HG02678 (cell line): ENCODE results near the gene CCDC57.

Source experiments
- ATAC-seq: cut with Tn5 transposase; IDR thresholded peaks from one replicate; pipeline ENCODE4 v1.9.1; 2021; ENCODE audit warnings: mild to moderate bottlenecking, moderate library complexity; ENCODE audit not compliant: unreplicated experiment

The CCDC57 gene

DNA sequence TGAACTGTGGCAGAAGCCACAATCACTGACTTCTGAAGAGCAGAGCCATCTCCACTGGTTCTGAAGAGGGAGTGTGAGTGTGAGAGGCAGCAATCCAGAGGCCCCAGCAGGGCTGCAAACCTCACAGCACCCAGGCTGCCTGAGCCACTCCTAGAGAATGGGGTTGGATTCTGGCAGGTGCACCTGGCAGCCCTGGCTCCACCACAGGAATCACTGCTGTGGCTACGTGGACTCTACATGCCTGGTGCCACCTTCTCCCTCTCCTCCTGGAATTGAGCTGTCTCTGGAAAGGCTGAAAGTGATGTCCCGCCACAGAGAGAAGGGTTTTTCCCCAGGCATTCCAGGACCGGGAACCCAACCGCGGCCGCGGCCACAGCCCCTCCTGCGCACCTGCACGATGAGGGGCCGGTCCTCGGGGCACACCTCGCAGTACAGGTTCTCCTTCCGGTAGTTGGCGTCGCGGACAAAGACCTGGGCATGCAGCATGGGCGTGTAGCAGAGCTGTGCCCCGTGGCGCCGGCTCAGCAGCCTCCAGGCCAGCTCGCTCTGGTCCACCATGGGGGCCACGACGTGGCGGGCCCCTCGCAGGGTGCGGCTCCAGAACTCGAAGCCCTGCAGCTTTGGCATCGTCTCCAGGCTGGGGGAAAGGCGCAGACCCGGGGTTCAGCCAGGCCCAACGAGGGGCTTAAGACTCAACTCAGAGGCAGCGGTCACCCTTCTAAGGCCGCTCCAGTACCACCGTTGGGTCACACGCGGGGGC is 148.0 kb downstream of the CCDC57 start:
- ATAC-seq, result no peak

DNA sequence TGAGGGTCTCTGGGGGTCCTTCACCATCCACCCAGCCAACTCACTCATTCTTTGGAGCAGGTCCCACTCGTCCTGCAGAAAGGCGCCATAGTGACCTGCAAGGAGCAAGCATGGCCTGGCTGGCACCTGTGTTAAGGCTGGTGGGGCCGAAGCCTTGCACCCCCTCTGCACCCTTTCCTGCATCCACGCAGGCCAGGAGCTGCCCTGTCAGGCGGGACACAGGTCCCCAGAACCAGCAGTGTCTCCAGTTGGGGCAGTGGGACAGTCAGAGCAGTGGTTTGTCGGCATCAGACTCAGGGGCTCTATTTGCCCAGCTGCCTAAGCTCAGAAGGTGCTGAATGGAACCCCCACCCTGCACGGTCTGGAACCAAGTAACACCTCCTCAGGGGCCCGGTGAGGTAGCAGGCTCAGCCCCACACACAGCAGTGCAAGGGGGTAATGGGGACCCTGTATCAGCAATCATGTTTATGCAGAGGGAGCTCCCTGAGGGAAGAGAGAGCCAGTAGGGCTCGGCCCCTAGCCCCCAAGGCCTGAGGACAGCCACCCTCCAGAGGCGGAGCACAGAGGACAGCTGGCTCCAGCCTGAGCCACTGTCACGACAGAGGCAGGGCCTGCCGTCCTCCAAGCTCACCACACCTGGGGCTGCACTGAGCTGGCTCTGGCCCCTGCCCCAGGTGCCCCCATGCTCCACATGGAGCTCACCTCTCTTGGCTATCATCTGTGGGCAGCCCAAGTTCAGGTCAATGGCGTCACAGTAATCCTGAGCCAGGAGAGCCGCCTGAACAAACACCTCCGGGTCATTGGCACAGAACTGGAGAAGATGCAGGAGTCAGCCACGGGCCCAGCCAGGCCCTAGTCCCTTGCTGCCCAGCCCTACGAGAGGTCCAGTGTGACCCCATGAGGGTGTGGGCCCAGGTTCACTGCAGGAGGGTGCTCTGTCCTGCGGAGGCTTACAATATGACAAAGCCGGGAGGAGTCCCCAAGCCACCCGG is 148.9 kb downstream of the CCDC57 start:
- ATAC-seq, result no peak

DNA sequence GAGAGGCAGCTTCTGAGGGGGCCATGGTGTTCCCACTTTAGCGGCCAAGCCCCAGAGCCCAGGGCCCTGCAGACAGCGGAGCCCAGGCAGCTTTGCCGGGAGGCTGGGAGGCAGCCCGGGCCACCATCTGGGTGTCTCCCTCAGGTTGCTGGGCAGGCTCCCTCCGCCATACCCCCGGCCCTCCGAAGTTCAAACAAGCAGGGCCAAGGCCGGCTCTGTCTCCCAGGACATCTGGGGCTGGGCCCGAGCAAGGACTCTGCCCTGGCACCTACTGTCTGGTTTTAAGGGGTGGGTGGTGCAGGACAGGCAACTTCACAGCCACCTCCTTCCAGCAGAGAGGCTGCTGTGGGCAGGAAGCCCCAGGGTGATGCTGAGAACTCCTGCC is 149.7 kb downstream of the CCDC57 start:
- ATAC-seq, result no peak

DNA sequence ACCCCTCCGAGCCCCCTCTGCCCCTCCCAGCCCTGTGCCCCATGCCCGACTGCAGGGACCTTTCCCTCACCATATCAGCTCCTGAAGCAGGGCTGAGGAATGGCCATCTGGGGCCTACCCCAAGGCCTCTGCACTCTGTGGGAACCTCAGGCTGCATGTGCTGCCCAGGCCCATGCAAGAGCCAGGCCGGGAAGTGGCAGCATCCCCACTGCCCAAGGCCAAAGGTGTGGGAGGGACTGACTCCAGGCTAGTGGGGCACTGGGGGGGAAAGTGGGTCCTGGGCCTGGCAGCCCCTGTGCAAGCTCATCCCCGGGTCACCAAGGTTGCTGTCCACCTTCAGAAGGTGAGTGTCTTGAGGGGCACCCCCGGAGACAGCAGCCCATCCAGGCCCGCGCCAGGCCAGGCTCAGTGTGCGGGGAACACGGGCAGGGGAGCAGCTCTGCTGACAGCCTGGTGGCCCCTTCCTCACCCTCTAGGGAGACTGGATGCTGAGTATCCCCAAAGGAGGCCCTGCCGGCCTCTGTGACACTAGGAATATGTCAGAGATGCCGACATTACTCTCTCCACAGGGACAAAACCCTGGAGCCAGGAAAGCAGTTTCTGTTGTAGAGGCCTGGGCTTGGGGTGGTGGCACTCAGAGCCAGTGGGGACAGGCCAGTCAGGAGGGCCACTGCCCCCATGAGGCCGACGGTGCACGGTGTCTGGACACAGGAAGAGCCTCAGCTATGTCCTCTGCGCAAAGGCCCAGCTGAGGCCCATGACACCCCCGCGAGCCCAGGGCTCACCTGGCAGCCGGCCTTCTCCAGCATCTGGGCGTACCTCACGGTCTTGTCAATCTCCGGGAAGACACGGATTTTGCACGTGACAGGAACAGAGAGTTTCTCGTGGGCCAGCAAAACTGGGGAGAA is 150.3 kb downstream of the CCDC57 start:
- no peak for ATAC-seq

DNA sequence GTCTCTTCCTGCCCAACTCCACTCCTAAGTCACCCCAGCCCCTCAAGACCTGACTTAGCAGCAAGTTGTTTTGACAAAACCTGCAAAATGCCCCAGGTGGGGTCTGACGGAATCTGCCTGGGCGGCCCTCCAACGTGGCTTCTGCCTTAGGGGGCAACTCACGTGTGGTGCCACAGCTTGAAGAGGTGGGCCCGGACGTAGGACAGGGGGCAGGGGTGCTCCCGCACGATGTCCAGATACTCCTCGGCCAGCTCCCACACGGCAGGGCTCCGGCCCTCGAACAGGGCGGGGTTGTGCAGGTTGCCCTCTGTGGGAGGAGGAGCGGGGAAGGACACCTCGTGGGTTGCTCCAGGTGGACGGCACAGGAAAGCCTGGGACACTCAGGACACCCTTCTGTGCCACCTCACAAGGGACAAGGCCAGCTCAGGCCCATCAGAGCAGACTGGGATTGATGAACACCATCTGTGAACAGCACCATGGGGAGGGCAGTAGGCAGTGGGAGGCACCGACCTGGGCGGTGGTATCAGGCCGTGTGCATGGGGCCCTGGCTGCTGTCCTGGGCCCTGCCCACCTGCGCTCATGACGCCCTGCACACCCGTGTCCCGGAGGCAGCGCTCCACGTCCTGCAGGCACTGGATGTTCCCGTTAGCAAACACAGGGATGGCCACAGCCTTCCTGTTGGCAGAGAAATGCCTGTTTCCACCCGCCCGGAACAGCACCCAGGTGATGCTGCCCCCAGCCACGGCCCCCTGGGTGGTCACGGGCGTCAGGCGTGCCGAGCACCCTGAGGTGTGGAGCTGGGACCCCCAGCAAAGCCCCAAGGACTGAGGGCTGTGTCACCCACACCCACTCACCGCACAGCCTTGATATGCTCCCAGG is 151.4 kb downstream of the CCDC57 start:
- no peak for ATAC-seq

DNA sequence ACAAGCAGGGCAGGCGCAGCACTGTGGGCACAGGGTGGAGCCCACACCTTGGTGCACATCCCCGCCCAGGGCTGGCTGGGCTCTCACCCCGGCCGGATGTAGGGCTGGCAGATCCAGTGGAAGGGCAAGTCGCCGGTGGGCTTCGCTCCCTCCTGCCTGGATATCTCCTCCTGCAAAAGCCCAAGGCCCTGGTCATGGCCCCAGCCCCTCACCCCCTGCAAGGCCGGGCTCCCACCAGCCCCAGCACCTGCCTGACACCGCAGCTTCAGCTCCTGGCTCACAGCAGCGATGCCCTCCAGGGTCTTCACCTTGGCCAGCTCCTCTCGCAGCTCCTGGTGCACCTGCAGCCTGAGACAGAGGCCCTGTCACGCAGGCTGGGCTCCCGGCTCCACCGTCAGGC is 152.0 kb downstream of the CCDC57 start:
- no peak for ATAC-seq

DNA sequence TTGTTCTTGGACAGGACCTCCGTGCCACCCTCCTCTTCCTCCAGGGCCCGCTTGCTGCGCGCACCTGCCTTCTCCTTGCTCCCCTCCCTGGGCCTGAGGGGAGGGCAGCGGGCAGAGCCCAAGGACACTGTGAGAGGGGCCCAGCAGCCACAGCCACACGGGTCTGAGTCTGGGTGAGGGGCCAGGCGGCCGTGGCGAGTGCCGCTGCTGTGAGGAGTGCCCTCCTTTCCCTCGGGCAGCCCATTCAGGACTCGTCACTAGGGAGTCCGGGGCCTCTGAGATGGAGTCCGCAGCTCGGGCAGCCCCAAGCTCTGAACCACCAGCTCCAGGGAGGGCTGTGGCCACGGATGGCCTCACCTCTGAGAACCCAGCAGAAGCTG is 152.7 kb downstream of the CCDC57 start:
- ATAC-seq, result no peak

DNA sequence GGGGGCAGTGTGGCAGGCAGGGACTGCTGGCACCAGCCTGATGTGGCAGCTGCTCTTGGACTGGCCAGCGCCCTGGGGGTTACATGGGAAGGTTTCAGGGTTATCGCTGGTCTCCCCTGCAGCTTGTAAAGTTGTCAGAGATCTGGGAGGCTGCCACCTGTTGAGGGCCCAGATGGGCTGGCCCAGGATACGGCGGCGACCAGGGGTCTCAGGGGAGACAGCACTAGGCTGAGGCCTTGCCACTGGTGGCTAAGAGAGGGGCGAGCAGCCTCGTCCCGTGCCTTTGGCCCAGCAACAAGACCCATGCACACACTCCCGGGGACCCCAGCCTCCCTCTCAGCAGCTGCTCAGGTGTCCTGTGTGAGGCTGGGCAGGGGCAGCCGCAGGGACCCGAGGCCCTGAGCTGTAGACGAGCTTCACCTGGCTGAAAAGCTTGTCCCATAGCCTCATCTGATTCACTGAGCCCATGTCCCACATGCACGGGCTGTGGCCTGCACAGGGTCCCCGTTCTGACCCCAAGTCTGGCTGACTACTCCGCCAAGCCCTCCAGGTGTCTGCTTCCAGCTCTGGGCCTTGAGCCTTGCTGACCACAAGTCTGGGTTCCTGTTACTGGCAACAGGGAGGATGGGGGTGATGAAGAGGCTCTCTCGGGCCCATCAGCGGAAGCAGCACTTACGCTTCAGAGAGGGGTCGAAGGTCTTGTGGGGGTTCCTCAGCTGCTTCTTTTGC is 153.2 kb downstream of the CCDC57 start:
- ATAC-seq, result no peak

DNA sequence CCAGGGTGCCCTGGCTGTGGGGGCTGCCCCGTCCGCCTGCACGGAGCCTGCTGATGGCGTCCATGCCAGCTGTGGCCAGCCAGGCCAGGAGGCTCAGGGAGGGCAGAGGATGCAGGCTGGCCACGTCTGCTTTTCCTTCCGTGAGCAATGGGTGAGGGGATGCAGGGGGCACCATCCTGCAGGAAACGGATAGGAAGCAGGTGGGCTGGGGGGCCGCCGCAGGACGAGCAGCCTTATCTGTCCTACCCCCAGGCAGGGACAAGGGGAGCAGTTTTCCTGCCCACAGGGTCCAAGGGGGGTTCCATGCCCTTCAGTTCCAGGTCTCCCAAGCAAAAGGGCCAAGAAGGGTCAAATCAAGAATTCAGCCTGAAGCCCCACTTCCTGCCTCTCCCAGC is 153.8 kb downstream of the CCDC57 start:
- ATAC-seq, result no peak

DNA sequence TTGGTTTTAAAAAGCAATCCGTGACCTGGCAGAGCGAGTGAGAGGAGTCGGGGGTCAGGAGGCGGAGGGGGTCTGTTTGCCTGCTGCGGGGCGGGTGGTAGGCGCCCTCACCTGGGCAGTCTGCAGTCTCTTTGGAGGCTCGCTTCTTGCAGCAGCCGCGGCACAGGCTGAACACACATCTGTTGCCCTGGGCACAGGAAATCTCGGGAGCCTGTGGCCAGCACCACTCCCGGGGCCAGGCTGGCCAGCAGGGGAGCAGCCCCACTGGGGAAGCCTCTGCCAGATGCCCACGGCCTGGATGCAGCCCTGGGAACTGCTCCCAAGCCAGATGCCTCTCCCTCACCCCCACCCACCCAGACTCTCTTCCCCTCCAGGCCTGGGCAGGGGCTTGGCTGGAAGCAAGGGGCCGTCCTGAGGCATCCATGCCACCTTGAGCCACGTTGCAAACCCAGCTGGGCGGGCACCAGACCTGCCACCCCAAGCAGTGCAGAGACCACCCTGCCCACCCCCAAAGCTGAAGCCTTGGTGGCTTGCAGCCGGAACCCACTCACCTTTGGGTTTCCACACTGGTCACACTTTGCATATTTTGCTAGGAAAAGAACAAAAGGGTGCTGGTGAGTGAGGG is 154.3 kb downstream of the CCDC57 start:
- ATAC-seq, result no peak

DNA sequence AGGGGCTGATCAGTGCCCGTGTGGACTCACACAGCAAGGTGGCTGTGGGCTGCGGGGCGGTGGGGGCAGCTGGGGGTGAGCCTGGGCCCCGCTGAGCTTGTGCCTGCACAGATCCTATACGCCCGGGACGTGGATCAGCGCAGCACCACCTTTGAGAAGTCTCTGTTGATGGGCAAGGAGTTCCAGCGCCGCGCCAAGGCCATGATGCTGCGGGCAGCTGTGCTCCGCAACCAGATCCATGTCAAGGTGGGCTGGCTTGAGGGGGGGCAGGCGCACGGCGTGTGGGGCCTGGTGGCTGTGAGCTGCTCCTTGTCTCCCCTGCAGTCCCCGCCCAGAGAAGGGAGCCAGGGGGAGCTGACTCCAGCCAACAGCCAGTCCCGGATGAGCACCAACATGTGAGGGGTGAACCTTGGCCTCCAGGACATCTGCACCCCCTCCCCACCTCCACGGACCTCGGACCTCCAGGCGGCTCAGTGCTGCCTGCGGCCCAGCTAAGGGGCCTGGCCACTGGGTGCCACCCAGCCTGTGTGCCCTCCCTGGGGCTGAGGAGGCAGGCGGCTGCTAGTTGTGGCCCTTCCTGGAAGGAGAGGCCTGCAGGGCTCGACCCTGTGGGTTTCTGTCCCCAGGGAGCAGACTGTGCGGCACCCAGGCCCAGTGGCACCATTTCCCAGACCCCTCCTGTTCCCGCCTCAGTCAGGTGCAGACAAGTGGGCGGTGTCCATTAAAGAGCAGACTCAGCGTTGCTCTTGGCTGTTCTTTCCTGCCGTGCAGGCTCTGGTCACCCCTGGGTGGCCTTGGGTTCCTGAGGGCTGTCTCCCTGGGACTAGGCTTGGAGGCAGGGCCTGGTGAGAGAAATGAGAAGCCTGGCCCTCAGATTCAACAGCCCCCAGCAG is 155.7 kb downstream of the CCDC57 start:
- no peak for ATAC-seq

DNA sequence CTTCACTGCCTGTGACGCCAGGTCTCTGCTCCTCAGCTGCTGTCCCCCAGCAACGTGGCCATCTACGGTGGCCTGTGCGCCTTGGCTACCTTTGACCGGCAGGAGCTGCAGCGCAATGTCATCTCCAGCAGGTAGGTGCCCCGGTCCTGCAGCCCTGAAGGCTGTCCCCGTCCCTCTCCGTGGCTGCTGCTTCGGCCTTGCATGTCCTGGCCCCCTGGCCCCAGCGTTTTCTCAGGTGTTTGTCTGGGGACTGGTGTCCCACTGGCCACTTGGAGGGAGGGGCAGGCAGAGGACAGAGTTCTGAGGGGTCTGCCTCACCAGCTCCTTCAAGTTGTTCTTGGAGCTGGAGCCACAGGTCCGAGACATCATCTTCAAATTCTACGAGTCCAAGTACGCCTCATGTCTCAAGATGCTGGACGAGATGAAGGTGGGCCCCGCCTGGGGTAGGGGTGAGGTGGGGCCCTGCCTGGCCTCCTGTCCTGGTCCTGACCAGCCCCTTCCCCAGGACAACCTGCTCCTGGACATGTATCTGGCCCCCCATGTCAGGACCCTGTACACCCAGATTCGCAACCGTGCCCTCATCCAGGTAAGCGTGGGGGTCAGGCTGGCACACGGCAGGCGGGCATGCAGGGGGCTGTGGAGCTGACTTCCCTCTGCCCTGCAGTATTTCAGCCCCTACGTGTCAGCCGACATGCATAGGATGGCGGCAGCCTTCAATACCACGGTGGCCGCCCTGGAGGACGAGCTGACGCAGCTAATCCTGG is 156.5 kb downstream of the CCDC57 start:
- no peak for ATAC-seq

DNA sequence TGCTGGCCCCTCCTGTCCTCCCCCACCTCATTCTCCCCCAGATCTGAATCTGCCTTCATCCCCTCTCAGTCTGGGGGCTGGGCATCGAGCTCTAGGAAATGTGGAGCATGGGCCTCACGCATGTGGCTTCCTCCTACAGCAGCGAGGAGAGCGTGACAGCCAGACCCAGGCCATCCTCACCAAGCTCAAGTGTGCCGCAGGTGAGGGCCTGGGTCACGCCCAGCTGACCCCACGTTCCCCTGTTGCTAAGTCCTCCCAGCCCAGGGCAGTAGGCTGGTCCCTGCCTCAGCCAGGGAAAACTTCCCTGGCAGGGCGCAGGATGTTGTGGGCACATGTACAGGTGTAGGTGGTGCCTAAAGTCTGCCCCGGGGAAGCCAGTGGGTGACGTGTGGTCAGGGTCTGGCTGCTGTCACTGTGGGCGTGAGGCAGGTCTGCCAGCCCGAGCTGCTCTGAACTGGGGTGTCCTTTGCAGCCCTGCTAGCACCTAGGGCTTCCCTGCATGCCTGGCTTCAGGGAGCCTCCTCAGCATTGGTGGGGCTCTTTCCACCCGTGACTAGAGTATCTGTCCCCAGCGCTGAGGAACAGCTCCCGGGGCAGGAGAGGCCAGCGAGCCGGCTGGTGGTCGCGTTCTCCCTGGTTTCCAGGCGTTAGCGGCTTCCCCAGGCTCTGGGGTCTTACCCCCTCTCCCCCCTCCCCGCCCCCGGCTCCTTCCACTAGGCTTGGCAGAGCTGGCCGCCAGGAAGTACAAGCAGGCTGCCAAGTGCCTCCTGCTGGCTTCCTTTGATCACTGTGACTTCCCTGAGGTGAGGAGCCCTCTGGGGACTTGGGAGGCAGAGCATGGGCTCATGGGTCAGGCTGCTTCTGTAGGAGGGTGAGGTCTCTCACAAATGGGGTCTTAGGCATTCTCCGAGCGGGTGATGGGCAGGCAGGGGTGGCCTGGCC is 157.3 kb downstream of the CCDC57 start:
- no peak for ATAC-seq

DNA sequence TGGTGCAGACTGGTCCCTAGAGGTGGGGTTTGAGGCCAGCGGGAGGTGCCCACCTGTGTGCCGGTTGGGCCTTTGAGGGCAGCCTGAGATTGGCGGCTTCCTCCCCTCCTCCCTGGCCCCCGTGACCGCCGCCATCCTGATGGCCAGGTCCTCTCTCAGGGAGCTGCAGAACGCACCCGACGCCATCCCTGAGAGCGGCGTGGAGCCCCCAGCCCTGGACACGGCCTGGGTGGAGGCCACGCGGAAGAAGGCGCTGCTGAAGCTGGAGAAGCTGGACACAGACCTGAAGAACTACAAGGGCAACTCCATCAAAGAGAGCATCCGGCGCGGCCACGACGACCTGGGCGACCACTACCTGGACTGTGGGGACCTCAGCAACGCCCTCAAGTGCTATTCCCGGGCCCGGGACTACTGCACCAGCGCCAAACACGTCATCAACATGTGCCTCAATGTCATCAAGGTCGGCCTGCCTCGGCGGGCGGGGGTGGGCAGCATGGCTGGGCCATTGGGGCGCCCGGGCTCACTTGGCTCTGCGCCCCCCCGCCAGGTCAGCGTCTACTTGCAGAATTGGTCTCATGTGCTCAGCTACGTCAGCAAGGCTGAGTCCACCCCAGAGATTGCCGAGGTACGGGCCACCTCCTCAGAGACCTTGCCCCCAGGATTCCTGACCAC is 158.2 kb downstream of the CCDC57 start:
- no peak for ATAC-seq

DNA sequence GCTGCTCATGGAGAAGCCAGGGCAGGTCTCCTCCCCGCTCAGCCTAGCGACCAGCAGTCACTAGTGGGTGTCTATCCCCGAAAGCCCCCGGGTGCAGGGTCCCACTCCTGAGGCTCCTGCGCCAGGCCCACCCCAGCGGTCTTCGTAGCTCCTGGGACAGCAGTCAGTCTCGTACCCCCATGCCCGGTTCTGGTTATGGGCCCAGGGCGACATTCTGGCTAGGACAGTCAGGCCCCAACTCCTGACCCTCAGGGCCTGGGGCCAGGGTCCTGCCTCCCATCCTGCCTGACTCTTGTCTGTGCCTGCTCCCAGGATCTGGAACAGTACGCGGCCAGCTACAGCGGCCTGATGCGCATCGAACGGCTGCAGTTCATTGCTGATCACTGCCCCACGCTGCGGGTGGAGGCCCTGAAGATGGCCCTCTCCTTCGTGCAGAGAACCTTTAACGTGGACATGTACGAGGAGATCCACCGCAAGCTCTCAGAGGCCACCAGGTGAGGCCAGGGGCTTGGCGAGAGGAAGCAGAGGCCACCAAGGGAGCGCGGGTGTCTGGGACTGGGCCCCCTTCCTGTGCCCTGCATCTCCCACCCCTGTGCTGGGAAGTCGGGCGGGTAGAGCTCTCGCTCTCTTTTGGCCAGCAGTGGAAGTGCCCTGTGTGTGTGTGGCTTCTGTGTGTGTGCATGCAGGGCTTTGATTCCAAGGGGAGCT is 158.9 kb downstream of the CCDC57 start:
- ATAC-seq, result no peak
